Measurements from ENCODE around the gene NGRN. TPM values are rescaled to one million over a fixed set of nuclear protein-coding genes. Genes with fewer than 3 reads are reported as not detected.

Gene NGRN, protein sequence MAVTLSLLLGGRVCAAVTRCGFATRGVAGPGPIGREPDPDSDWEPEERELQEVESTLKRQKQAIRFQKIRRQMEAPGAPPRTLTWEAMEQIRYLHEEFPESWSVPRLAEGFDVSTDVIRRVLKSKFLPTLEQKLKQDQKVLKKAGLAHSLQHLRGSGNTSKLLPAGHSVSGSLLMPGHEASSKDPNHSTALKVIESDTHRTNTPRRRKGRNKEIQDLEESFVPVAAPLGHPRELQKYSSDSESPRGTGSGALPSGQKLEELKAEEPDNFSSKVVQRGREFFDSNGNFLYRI
- 117 TPM for total RNA-seq
- long read RNA-seq, full-length matches to known transcripts = 492 of 492 reads
- long read RNA-seq, partial matches to known transcripts = 0 of 492 reads
- long read RNA-seq, other reads (novel, unspliced or antisense) = 0 of 492 reads

DNA sequence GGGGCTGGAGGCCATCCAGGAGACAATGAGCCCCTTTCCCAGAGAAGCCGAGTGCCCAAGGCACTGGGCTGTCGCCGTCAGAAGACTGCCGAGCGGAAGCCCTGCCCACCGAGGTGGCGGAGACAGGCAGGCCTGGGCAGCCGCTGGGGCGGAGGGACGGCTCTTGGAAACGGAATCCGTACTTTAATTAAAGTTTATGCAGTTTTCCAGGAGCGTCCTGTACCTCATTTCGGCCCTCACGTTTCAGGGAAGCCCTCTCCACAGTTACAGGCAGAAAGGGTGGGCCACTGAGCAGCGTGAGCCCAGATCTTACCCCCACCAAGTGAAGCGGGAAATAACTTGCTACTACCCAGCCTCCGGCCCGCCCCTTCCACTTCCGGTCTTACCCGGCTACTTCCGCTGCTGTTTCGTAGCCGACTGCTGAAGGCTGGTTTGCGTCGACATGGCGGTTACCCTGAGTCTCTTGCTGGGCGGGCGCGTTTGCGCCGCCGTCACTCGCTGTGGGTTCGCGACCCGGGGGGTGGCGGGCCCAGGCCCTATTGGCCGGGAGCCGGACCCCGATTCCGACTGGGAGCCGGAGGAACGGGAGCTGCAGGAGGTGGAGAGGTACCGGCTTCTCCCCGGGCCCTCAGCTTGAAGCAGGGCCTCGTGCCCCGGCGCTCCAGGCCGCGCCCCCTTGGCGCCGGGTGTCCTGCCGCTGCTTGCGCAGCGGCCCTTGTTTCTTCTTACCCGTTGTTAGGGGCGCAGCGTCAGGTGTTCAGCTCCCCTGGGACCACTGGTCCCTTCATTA, at the start of gene NGRN:
Gene NGRN (plus strand): TSS at position 402 of the 790 bp plus-strand sequence. CDS start 41 bp downstream, at position 443.
- ATAC-seq (peak; percentile 97), DNase-seq (peak; percentile 94)
- intact Hi-C loops (cut with micrococcal nuclease) = no loop called here

DNA sequence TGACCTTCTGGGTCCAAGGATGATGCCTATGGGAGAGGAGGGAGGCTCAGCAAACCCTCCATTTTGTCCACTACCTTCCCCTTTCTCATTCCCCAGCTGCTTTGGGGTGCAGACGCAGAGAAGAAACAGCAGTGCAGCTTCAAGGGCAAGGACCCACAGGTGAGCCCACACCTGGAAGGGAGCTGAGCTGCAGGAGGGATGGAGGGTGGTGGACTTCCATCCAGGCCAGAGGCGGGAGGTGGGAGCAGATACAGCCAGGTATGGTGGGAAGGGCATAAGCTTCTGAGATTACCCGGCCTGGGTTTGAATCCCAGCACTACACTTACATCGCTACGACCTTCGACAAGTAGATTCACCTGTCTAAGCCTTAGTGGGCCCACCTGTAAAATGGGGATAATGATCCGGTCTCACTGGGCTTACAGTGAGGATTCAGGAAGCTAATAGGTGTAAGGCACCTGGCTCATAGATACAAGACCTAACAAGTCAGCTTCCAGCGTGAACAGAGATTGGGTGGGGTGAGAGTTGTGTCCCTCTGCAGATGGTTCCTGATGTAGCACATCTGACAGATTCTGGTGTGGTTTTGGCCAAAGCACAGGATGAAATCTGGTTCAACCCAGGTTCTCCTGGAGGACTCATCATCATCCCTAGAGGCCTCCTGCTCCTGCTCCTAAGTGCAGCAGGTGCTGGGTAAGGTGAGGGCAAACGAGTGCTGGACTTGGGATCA, 47.6 kb upstream of the NGRN start:
- no peak for DNase-seq
- no peak for ATAC-seq
- intact Hi-C loops (cut with micrococcal nuclease) = no loop called here

DNA sequence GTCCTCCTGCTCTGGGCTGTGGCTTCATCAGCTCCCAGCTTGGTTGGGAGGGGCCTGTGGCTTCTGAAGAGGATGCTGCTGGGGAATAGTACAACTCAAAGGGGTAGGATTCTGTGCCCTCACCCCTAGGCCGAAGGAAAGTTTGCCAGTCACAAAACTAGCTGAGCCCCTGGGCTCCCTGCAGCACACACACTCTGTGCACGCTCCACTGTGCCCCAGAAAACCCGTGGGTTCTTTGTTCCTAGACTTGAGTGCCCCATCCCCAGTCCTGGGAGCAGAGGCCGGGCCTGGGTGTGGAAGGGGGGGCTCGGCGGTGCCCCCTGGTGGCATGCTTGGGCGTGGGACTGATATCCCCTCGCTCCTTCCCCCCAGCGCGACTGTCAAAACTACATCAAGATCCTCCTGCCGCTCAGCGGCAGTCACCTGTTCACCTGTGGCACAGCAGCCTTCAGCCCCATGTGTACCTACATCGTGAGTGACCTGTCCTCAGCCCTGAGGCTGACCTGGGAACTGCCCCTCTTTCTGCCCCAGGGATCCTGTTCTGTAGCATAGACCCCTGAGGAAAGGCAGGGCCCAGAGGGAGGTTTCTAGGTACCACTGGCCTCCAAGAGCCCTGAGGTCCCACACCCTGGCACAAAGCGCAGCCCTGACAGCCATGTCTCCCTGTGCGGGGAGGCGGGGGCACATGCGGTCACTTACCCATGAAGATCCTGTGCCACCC, 45.9 kb upstream of the NGRN start:
- DNase-seq (peak; percentile 74), ATAC-seq (peak; percentile 61)
- intact Hi-C loops (cut with micrococcal nuclease) = no loop called here

DNA sequence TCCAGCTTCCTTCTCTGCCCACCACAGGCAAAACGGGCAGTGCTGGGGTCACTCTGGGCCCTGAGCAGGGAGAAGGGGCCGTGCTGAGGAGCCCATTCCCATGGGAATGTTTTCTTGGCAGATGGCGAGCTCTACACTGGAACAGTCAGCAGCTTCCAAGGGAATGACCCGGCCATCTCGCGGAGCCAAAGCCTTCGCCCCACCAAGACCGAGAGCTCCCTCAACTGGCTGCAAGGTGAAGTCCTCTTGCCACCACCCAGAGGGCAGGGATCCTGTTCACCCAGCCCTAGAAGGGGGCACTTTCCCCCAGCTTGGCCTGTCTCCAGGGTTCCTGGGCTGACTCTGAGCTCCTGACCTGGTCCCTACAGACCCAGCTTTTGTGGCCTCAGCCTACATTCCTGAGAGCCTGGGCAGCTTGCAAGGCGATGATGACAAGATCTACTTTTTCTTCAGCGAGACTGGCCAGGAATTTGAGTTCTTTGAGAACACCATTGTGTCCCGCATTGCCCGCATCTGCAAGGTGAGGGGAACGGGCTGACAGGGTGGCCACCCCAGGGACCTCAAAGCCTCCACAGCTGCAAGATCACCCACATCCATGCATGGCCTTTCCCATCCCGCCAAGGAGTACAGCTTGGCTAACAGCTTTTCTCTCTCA, 44.1 kb upstream of the NGRN start:
- DNase-seq = peak; percentile 81

DNA sequence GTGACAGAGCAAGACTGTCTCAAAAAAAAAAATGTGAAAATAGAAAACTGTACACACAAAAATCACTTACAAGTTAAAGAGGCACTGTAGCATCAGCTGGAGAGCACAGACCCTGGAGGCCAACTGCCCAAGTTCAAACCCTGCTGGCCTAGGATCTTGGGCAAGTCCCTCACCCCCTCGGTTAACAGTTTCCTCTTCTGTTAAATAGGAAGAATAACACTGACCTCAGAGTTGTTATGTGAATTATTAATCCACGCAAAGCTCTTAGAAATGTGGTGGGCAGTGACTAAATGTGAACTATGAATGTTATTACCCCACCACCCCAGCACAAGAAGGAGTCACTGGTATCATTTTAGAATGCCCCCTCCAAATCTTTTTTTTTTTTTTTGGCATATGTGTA, 42.9 kb upstream of the NGRN start:
- intact Hi-C loops (cut with micrococcal nuclease) = no loop called here
- DNase-seq (no peak), ATAC-seq (no peak)

More for the DNA sequence above, 44.1 kb upstream of the NGRN start:
- peak; percentile 83 for ATAC-seq
- intact Hi-C loops (cut with micrococcal nuclease) = no loop called here

DNA sequence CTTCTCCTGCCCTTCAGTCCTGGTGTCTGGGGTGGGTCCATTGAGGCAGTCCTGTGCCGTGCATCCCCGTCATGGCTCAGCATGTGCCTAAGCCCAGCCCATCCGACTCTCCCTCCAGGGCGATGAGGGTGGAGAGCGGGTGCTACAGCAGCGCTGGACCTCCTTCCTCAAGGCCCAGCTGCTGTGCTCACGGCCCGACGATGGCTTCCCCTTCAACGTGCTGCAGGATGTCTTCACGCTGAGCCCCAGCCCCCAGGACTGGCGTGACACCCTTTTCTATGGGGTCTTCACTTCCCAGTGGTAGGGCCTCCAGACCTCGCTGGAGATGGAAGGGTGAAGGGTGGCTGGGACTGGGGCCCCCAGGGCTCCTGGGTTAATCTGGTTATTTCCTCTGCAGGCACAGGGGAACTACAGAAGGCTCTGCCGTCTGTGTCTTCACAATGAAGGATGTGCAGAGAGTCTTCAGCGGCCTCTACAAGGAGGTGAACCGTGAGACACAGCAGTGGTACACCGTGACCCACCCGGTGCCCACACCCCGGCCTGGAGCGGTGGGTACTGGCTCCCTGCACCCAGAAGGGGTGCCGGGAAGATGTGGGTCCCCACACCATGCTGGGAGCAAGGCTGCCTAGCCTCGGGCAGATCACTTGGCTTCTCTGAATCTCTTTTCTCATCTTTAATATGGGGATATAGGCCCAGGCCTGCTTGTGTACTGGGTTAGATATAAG, 41.9 kb upstream of the NGRN start:
- DNase-seq (no peak), ATAC-seq (no peak)
- intact Hi-C loops (cut with micrococcal nuclease) = no loop called here

DNA sequence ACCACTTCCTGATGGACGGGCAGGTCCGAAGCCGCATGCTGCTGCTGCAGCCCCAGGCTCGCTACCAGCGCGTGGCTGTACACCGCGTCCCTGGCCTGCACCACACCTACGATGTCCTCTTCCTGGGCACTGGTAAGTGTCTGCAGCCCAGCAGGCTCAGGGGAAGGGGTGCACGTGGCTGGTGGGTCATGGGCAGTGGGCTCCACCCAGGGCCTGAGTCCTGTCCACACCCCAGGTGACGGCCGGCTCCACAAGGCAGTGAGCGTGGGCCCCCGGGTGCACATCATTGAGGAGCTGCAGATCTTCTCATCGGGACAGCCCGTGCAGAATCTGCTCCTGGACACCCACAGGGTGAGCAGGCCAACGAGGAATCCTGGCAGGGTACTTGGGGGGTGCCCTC, 40.4 kb upstream of the NGRN start:
- no peak for DNase-seq
- intact Hi-C loops (cut with micrococcal nuclease) = no loop called here
- no peak for ATAC-seq

DNA sequence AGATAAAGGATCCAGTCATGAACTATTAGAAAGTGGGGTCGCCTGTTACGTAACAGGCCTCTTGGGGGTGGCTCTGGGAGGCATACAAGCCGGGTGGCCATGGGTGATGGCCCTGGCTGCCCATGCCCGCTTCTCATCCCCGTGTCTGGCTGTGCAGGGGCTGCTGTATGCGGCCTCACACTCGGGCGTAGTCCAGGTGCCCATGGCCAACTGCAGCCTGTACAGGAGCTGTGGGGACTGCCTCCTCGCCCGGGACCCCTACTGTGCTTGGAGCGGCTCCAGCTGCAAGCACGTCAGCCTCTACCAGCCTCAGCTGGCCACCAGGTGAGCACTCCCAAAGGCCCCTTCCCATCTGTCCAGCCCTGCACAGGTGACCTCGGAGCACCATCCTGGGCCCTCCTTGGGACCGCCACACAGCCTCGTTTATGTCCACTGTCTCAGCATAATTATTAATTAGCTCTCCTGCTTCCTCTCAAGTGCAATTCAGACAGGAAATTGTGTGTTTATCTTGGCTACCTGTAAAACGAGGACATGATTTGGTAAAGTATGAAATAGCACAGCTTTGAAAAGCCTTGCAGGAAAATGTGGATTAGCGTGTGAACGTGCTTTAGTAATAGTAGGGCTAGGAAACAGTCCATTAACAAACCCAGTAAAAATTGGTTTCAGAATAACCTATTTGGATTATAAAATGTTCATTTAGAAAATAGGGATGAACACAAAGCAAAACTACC, 39.8 kb upstream of the NGRN start:
- no peak for ATAC-seq
- DNase-seq = no peak
- intact Hi-C loops (cut with micrococcal nuclease) = no loop called here

DNA sequence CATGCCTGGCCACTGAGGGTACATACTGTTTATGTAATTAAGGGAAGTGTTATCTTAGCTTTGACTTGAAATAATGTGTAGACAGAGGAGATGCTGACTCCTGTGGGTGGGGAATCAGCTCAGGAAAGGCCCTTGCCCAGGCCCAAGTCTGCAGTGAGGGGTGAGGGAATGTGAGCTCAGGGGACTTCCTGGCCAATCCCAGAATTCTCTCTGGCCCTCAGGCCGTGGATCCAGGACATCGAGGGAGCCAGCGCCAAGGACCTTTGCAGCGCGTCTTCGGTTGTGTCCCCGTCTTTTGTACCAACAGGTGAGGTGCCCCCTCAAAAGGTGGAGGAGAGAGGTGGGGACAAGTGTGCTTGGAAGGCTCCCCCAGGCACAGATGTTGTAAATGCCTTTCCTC, 38.1 kb upstream of the NGRN start:
- ATAC-seq (no peak), DNase-seq (no peak)
- intact Hi-C loops (cut with micrococcal nuclease) = no loop called here

DNA sequence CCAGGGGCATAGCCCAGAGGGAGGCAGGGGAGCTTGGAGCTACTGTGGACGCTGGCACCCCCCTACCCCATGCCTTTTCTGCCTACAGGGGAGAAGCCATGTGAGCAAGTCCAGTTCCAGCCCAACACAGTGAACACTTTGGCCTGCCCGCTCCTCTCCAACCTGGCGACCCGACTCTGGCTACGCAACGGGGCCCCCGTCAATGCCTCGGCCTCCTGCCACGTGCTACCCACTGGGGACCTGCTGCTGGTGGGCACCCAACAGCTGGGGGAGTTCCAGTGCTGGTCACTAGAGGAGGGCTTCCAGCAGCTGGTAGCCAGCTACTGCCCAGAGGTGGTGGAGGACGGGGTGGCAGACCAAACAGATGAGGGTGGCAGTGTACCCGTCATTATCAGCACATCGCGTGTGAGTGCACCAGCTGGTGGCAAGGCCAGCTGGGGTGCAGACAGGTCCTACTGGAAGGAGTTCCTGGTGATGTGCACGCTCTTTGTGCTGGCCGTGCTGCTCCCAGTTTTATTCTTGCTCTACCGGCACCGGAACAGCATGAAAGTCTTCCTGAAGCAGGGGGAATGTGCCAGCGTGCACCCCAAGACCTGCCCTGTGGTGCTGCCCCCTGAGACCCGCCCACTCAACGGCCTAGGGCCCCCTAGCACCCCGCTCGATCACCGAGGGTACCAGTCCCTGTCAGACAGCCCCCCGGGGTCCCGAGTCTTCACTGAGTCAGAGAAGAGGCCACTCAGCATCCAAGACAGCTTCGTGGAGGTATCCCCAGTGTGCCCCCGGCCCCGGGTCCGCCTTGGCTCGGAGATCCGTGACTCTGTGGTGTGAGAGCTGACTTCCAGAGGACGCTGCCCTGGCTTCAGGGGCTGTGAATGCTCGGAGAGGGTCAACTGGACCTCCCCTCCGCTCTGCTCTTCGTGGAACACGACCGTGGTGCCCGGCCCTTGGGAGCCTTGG, 37.4 kb upstream of the NGRN start:
- ATAC-seq (no peak), DNase-seq (no peak)
- intact Hi-C loops (cut with micrococcal nuclease) = no loop called here

DNA sequence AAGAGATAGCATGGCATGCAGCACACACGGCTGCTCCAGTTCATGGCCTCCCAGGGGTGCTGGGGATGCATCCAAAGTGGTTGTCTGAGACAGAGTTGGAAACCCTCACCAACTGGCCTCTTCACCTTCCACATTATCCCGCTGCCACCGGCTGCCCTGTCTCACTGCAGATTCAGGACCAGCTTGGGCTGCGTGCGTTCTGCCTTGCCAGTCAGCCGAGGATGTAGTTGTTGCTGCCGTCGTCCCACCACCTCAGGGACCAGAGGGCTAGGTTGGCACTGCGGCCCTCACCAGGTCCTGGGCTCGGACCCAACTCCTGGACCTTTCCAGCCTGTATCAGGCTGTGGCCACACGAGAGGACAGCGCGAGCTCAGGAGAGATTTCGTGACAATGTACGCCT, 36.5 kb upstream of the NGRN start:
- intact Hi-C loops (cut with micrococcal nuclease) = no loop called here
- DNase-seq (no peak), ATAC-seq (no peak)

DNA sequence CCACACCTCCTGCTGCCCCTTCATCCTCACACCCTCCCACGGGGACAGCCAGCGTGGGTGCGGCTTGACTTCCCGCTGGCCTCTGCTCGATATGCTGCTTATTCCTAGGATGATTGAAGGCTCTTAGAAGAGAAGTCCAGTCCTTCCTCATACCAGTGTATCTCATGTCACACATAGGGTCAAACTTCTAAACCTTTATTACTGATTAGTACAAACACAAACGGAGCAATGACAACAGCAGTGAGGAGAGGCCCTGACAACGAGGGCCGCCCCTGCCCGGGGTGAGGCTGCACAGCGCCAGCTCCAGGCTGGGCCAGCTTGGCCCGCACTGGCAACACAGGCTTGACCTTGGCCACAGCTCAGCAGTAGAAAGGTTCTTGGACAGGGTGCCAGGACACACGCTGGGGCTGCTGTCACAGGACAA, 35.4 kb upstream of the NGRN start:
- DNase-seq = peak; percentile 80
- ATAC-seq = peak; percentile 50
- intact Hi-C loops (cut with micrococcal nuclease) = no loop called here

DNA sequence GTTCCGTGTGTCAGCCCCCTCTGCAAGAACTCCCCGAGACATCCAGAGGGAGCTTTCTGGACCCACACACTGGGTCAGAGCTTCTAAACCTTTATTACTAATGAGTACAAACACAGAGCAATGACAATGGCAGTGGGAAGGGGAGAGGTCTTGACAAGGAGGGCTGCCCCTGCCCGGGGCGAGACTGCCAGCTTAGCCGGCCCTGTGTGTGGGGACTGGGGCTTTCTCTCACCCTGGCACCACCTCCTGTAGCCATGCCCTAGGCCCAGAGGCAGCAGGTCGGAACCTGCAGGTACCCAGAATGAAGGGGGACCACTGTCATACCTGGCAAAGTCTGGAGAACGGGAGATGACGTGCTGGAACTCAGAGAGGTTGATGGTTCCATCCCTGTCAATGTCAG, 34.9 kb upstream of the NGRN start:
- ATAC-seq = no peak
- no peak for DNase-seq
- intact Hi-C loops (cut with micrococcal nuclease) = no loop called here

DNA sequence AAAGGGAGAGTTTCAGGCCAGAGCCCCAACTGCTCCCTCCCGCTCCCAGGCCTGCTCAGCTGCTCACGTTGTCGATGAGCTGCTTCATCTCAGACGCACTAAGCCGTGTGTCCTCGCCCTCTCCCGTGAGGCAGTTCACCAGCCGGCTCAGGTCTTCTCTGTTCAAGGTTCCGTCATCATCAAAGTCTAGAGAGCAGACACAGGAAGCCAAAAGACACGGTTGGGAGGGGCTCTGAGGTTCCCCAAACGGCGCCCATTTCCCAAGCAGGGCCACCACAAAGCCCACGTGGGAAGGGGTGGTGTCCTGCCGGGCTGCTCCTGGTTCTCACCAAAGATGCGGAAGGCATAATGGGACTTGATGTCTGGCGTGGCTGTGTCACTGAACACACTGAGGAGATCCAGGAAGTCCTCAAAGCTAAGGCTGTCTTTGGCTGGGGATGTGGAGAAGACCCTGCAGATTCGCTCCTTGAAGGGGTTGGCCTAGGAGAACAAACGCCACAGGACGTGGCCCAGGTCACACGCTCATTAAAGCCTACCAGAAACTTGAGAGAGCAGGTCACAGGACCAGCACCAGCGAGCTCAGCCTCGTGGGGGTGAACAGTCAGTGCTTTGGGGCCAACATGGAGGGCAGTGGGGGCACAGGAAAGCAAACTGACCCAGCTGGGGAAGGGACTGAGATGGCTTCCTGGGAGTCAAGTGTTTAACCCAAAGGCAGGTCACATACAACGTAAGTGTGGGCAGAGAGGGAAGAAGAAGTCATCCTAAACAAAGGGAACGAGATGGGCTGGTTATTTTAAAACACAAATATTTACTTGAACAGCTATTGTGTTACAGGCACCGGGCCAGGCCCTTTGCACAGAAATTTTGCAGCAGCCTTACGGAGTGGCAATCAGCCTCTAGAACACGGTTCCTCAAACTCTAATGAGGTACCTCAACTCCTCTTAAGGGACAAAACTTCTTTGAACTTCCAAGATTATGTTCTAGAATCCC, 34.1 kb upstream of the NGRN start:
- DNase-seq = no peak
- intact Hi-C loops (cut with micrococcal nuclease) = no loop called here
- ATAC-seq = no peak

DNA sequence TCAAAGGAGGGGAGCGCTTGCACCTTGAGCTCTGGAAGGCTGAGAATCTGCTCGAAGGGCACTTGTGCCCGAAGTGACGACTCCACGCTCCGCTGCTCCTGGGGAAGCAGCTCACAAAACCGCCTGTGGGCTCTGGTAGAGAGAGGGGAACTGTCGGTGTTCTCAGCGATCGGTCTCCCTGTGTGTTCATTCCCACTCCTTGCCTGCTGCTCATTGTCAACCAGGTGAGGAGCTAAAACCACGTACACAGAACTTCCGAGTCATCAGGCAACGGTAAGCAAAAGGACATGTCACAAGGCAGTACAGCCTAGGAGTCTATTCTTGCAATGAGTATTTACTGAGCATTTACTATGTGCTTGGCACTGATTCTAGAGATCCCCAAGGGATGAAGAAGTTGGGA, 33.3 kb upstream of the NGRN start:
- DNase-seq (no peak), ATAC-seq (no peak)
- intact Hi-C loops (cut with micrococcal nuclease) = no loop called here
